ENCODE measurements around the gene CAPN9.

The CAPN9 gene

DNA sequence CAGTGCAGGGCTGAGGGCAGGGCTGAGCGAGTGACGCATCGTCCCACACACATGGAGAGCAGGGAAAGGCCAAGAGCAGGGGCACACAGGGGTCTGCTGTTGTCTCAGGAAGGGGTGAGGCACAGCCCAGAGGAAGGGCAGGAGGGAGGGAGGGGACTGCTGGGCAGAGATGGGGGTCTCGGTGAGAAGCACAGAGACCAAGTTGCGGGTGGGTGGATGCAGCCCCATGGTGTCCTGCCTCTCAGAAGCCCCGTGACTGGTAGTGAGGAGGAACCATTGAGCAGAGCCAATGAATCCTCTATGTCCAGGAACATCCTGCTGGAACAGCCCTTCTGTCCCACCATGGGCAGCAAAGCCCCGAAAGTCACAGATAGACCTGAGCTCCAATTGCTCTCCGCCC lies 103.4 kb downstream of the CAPN9 start:
- DNase-seq (ENCODE audit: low read depth in 2 of 2), result no peak

DNA sequence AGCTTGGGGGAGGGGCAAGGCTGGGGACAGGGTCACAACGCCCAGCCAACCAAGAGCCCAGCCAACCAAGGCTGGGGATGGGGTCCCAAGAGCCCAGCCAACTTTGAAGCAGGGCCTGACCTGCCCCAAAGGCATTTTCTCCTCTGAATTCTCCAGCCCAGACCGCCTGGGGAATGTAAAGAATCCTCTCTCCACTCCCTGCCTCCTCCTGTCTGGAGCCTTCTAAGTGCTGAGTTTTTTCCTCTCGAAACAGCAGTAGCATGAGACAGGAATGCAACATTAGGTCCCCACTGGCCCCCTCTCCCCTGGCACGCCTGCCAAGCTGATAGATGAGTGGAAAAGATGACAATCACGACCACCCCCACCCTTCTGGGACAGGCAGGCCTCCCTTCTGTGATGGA lies 104.1 kb downstream of the CAPN9 start:
- peak; percentile 72 to 74 for DNase-seq (ENCODE audit: low read depth in 2 of 2)
